H54 (cell line): ENCODE results near the gene METRN.

Experiments used
- DNase-seq: peaks from one replicate; pipeline ENCODE4 v3.0.0; 2011; ENCODE audit warnings: low spot score, mixed read lengths; ENCODE audit not compliant: insufficient read length
- FAIRE-seq: peaks from 3 replicates; lab custom pipeline; 2011; peaks lifted over from hg19 to GRCh38; lab: Jason Lieb, UNC
- POLR2A ChIP-seq: IDR thresholded peaks from 2 replicates; pipeline ENCODE4 v1.6.1; 2011; ENCODE audit warnings: low read depth, mild to moderate bottlenecking, low read length

The METRN gene

GRCh38 chr16:730666-731509 is 16.0 kb downstream of the METRN start:
- DNase-seq (no peak), FAIRE-seq (no peak)
- no peak for TF ChIP-seq POLR2A

- DNase-seq (no peak), FAIRE-seq (no peak)
- no peak for TF ChIP-seq POLR2A
These were observed 17.4 kb downstream of the METRN start for GRCh38 chr16:732332-732731.

- FAIRE-seq (no peak), DNase-seq (no peak)
- TF ChIP-seq POLR2A = no peak
These were observed 18.0 kb downstream of the METRN start for GRCh38 chr16:732936-733335.

- FAIRE-seq = no peak
- no peak for DNase-seq
- TF ChIP-seq POLR2A = no peak
These were observed 18.7 kb downstream of the METRN start for GRCh38 chr16:733382-734207.

GRCh38 chr16:734208-734980 is 19.5 kb downstream of the METRN start:
- FAIRE-seq (no peak), DNase-seq (no peak)
- TF ChIP-seq POLR2A = no peak

- DNase-seq (no peak), FAIRE-seq (no peak)
- no peak for TF ChIP-seq POLR2A
These were observed 20.3 kb downstream of the METRN start for GRCh38 chr16:734981-735881.

GRCh38 chr16:735982-736453 is 21.1 kb downstream of the METRN start:
- FAIRE-seq (no peak), DNase-seq (no peak)
- TF ChIP-seq POLR2A = no peak

GRCh38 chr16:736936-737481 is 22.1 kb downstream of the METRN start:
- TF ChIP-seq POLR2A = no peak
- no peak for DNase-seq
- no peak for FAIRE-seq

GRCh38 chr16:739560-740458 is 24.9 kb downstream of the METRN start:
- FAIRE-seq (no peak), DNase-seq (no peak)
- TF ChIP-seq POLR2A = no peak

- DNase-seq = no peak
These were observed 25.5 kb downstream of the METRN start for GRCh38 chr16:740459-740763.

GRCh38 chr16:740764-741505 is 26.0 kb downstream of the METRN start, which contains the start of gene CIAO3:
TSS of gene CIAO3 (minus strand) at chr16:740997. CDS start at chr16:740985, 12 bp downstream.
- no peak for FAIRE-seq

More at GRCh38 chr16:740459-740763, 25.5 kb downstream of the METRN start:
- TF ChIP-seq POLR2A = no peak
- FAIRE-seq = no peak

More at GRCh38 chr16:740764-741505, 26.0 kb downstream of the METRN start, which contains the start of gene CIAO3:
- TF ChIP-seq POLR2A = peak; percentile 81
- peak; percentile 93 for DNase-seq
